Measurements from ENCODE around the gene C2orf92. TPM values are rescaled to one million over a fixed set of nuclear protein-coding genes. Genes with fewer than 3 reads are reported as not detected.

The C2orf92 gene
- total RNA-seq, 1 experiment from 2014 or later: 6.0 TPM

GRCh38 chr2:97658691-97659157, 10.8 kb upstream of the C2orf92 start:
- Histone ChIP-seq H3K4me3 (ENCODE audit: low read depth in 2 of 2, low read length in 2 of 2) (no peak overlapping the region), H3K4me1 (ENCODE audit: control insufficient read depth, insufficient read depth, low read length) (peaks cover 10% of the 10 kb centered on the region), H3K27me3 (ENCODE audit: control insufficient read depth, insufficient read depth, low read length) (no peaks in the 10 kb centered on the region), H3K27ac (ENCODE audit: low read length) (no peak overlapping the region), H3K36me3 (ENCODE audit: control insufficient read depth, insufficient read depth, low read length) (no peaks in the 10 kb centered on the region; the same call in 1 of the 2 replicates), H3K9me3 (ENCODE audit: control insufficient read depth, insufficient read depth, low read depth, low read length) (peaks cover 4% of the 10 kb centered on the region; the same call in 1 of the 2 replicates)
- intact Hi-C loops (cut with micrococcal nuclease; ENCODE audit: unreplicated experiment): no loop called here
- ATAC-seq: no peak
- no TSS peak for BruUV-seq (replicated peaks)
- TF ChIP-seq CTCF (IDR thresholded peaks at IDR 0.05): no peak
- ChIA-PET POLR2A (no interaction called here), CTCF (no interaction called here)
- DNase-seq (ENCODE audit: low read depth, low spot score): no peak
- in situ Hi-C loops (cut with HindIII; ENCODE audit: low pct_unique_long_range_greater_than_20kb, low sequenced_read_pairs): no loop called here

- intact Hi-C loops (cut with micrococcal nuclease; ENCODE audit: unreplicated experiment): no loop called here
- no peak for ATAC-seq
- in situ Hi-C loops (cut with HindIII; ENCODE audit: low pct_unique_long_range_greater_than_20kb, low sequenced_read_pairs): no loop called here
- BruUV-seq (replicated peaks): no TSS peak
- H3K9me3 ChIP-seq (ENCODE audit: control insufficient read depth, insufficient read depth, low read depth, low read length): no peaks in the 10 kb centered on the region
- H3K4me3 ChIP-seq (ENCODE audit: low read depth in 2 of 2, low read length in 2 of 2): no peak overlapping the region
- TF ChIP-seq SIN3A (IDR thresholded peaks at IDR 0.05; ENCODE audit: borderline replicate concordance, insufficient read depth, low read depth, low read length): no peak
- TF ChIP-seq REST (IDR thresholded peaks at IDR 0.05; ENCODE audit: insufficient read depth in 1 of 2, low read depth in 2 of 2, low read length in 1 of 2): no peak
- TF ChIP-seq TCF7L2 (IDR thresholded peaks at IDR 0.05; ENCODE audit: low read depth, low read length): no peak
- no peak for TF ChIP-seq POLR2AphosphoS5 (IDR thresholded peaks at IDR 0.05; ENCODE audit: low read depth, low read length)
- CTCF ChIA-PET: no interaction called here
- no peak for DNase-seq (ENCODE audit: low read depth, low spot score)
- no peak overlapping the region for H3K27ac ChIP-seq (ENCODE audit: low read length)
- H3K27me3 ChIP-seq (ENCODE audit: control insufficient read depth, insufficient read depth, low read length): no peaks in the 10 kb centered on the region
- H3K4me1 ChIP-seq (ENCODE audit: control insufficient read depth, insufficient read depth, low read length): peaks cover 10% of the 10 kb centered on the region
- no peaks in the 10 kb centered on the region; the same call in 1 of the 2 replicates for H3K36me3 ChIP-seq (ENCODE audit: control insufficient read depth, insufficient read depth, low read length)
- POLR2A ChIA-PET: no interaction called here
Measured at GRCh38 chr2:97659256-97660043, 10.1 kb upstream of the C2orf92 start.
